Trophoblast cell (in vitro differentiated cells and primary cell): ENCODE measurements around the gene PCDHB8.
"Not testable (repeated sequence)": the region's sequence is repeated elsewhere in the genome, so short reads cannot be mapped to it uniquely, and the experiment has no call there.

Experiments
- DNase-seq, 2 donors: peaks; one replicate each; pipeline ENCODE4 v3.0.0-alpha.2; 2016
- H2AFZ ChIP-seq: 2 replicates; pipeline ENCODE4 v1.6.1; 2013; ENCODE audit warnings: low read length, moderate library complexity, mild to moderate bottlenecking; ENCODE audit not compliant: insufficient read depth, poor library complexity
- H2AK5ac ChIP-seq: 2 replicates; pipeline ENCODE4 v1.6.1; 2013; ENCODE audit warnings: mild to moderate bottlenecking, low read length
- H2BK120ac ChIP-seq: 2 replicates; pipeline ENCODE4 v1.6.1; 2013; ENCODE audit warnings: low read length, mild to moderate bottlenecking, moderate library complexity; ENCODE audit not compliant: insufficient read depth, poor library complexity
- H2BK12ac ChIP-seq: 2 replicates; pipeline ENCODE4 v1.6.1; 2013; ENCODE audit warnings: mild to moderate bottlenecking, low read length, moderate library complexity
- H2BK5ac ChIP-seq: 2 replicates; pipeline ENCODE4 v1.6.1; 2013; ENCODE audit warnings: low read length, low read depth, moderate library complexity, mild to moderate bottlenecking; ENCODE audit not compliant: poor library complexity
- H3K14ac ChIP-seq: 2 replicates; pipeline ENCODE4 v1.6.1; 2013; ENCODE audit warnings: mild to moderate bottlenecking, low read length
- H3K18ac ChIP-seq: 2 replicates; pipeline ENCODE4 v1.6.1; 2013; ENCODE audit warnings: mild to moderate bottlenecking, low read length
- H3K23ac ChIP-seq: 2 replicates; pipeline ENCODE4 v1.6.1; 2013; ENCODE audit warnings: low read length
- H3K27ac ChIP-seq: 2 replicates; pipeline ENCODE4 v1.5.1; 2013; ENCODE audit warnings: low read depth, mild to moderate bottlenecking, inconsistent platforms, low read length, moderate library complexity
- H3K27me3 ChIP-seq: 2 replicates; pipeline ENCODE4 v1.6.1; 2013; ENCODE audit warnings: inconsistent platforms, mild to moderate bottlenecking, low read length, moderate library complexity; ENCODE audit not compliant: insufficient read depth
- H3K36me3 ChIP-seq, 2 experiments: 1 replicate in 1 of 2; 2 replicates in 1 of 2; pipeline ENCODE4 v1.6.1; 2013; ENCODE audit warnings: low read length in 2 of 2, mild to moderate bottlenecking in 2 of 2, moderate library complexity in 1 of 2; ENCODE audit not compliant: insufficient read depth in 2 of 2, control insufficient read depth in 1 of 2
- H3K4ac ChIP-seq: 2 replicates; pipeline ENCODE4 v1.6.1; 2013; ENCODE audit warnings: low read depth, mild to moderate bottlenecking, low read length, moderate library complexity
- H3K4me1 ChIP-seq, 2 experiments: 1 replicate in 1 of 2; 2 replicates in 1 of 2; pipeline ENCODE4 v1.6.1; 2013; ENCODE audit warnings: low read length in 2 of 2, mild to moderate bottlenecking in 2 of 2, moderate library complexity in 1 of 2; ENCODE audit not compliant: insufficient read depth in 2 of 2, control insufficient read depth in 1 of 2
- H3K4me2 ChIP-seq: 2 replicates; pipeline ENCODE4 v1.6.1; 2013; ENCODE audit warnings: inconsistent platforms, mild to moderate bottlenecking, low read length, moderate library complexity
- H3K4me3 ChIP-seq: 2 replicates; pipeline ENCODE4 v1.5.1; 2013; ENCODE audit warnings: mild to moderate bottlenecking, low read depth, low read length, inconsistent platforms
- H3K79me1 ChIP-seq: one replicate; pipeline ENCODE4 v1.6.1; 2013; ENCODE audit warnings: low read length
- H3K79me2 ChIP-seq: 2 replicates; pipeline ENCODE4 v1.6.1; 2013; ENCODE audit warnings: low read length, mild to moderate bottlenecking; ENCODE audit not compliant: control insufficient read depth, insufficient read depth, poor library complexity
- H3K9ac ChIP-seq: 2 replicates; pipeline ENCODE4 v1.6.1; 2013; ENCODE audit warnings: mild to moderate bottlenecking, low read length
- H3K9me3 ChIP-seq: 2 replicates; pipeline ENCODE4 v1.6.1; 2013; ENCODE audit warnings: low read depth, mild to moderate bottlenecking, control low read depth, inconsistent platforms, low read length; ENCODE audit not compliant: insufficient read depth
- H4K12ac ChIP-seq: 2 replicates; pipeline ENCODE4 v1.6.1; 2013; ENCODE audit warnings: low read depth, mild to moderate bottlenecking, low read length, moderate library complexity
- H4K8ac ChIP-seq: 2 replicates; pipeline ENCODE4 v1.6.1; 2013; ENCODE audit warnings: low read depth, mild to moderate bottlenecking, low read length, moderate library complexity
- H4K91ac ChIP-seq: one replicate; pipeline ENCODE4 v1.6.1; 2013; ENCODE audit warnings: low read depth, mild to moderate bottlenecking, low read length, moderate library complexity
- WGBS: extraction: QIAGEN DNeasy Blood & Tissue Kit; methylation state at CpG from one replicate; pipeline ENCODE4 v1.1.7; 2013; ENCODE audit warnings: missing lambda C conversion rate; ENCODE audit not compliant: insufficient read length, insufficient coverage; ENCODE audit errors: extremely low coverage; 5-methylcytosine and 5-hydroxymethylcytosine counted together

PCDHB8 gene

GRCh38 chr5:141179876-141180275, 2.3 kb downstream of the PCDHB8 start:
- not testable (repeated sequence) for H3K23ac ChIP-seq, H4K12ac ChIP-seq, H2BK12ac ChIP-seq, H3K14ac ChIP-seq, H3K4ac ChIP-seq, H3K4me3 ChIP-seq, H3K27ac ChIP-seq, H4K8ac ChIP-seq, H3K4me2 ChIP-seq, H2BK120ac ChIP-seq, DNase-seq, H3K36me3 ChIP-seq, H3K18ac ChIP-seq, H2BK5ac ChIP-seq, H3K4me1 ChIP-seq, H3K9me3 ChIP-seq, H2AFZ ChIP-seq, H3K79me2 ChIP-seq, H2AK5ac ChIP-seq, H4K91ac ChIP-seq, H3K27me3 ChIP-seq, H3K9ac ChIP-seq, H3K79me1 ChIP-seq
- no CpG with 5 or more reads among the region's 32 CpGs for WGBS

DNA sequence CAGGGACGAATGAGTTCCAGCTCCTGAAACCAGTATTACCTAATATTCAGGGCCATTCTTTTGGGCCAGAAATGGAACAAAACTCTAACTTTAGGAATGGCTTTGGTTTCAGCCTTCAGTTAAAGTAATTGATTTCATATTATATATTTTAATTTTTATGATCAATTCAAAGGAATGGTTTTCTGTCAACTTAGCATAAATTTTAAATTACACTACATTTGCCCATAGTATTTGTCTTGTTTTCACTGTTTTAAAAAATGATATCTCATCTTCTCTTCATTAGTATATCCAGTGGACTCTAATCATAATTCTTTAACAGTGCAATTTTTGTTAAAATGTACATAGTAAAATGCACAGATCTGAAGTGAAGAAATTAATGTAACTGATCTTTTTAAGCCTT, 2.7 kb downstream of the PCDHB8 start:
- Histone ChIP-seq H3K23ac (no peak overlapping the region), H4K12ac (no peak overlapping the region), H3K4ac (no peak overlapping the region), H3K4me1 (no peaks in the 10 kb centered on the region), H3K4me2 (no peak overlapping the region), H2AFZ (no peak overlapping the region), H3K36me3 (no peaks in the 10 kb centered on the region), H3K27ac (no peak overlapping the region), H3K4me3 (no peak overlapping the region), H3K9me3 (peaks cover 2% of the 10 kb centered on the region), H2AK5ac (no peak overlapping the region), H4K8ac (no peak overlapping the region), H3K27me3 (no peaks in the 10 kb centered on the region), H3K14ac (no peak overlapping the region), H3K79me1 (no peaks in the 10 kb centered on the region), H2BK12ac (no peak overlapping the region), H2BK5ac (no peak overlapping the region), H3K18ac (no peak overlapping the region), H4K91ac (no peak overlapping the region), H3K9ac (no peak overlapping the region), H2BK120ac (no peak overlapping the region), H3K79me2 (no peaks in the 10 kb centered on the region)
- WGBS, result no CpG with 5 or more reads among the region's 1 CpG
- DNase-seq, result no peak

DNA sequence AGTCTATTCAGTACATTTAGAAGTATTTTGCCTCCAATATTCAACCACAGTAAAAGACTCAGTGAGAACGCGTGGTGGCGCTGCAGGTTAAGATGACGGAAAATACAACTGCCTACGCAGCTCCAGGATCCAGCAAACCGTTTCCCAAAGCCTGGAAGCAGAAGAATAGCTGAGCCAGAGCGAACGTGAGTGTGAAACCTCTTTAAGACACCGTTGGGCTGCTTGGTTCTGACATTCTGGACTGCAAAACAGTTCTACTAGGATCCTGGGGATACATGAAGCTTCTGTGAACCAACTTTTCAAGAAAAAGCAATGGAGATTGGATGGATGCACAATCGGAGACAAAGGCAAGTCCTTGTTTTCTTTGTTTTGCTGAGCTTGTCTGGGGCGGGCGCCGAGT, 4.7 kb downstream of the PCDHB8 start, which contains the start of gene PCDHB16:
Gene PCDHB16 (plus strand): TSS at position 140 of the 400 bp plus-strand sequence. CDS start 173 bp downstream, at position 313.
- no peaks in the 10 kb centered on the region for H3K36me3 ChIP-seq
- H4K12ac ChIP-seq, result peak within 1 kb of the TSS; percentile 44
- H3K18ac ChIP-seq, result no peak within 1 kb of the TSS
- peak within 1 kb of the TSS; percentile 14 for H4K8ac ChIP-seq
- H3K79me1 ChIP-seq, result no peaks in the 10 kb centered on the region
- peak within 1 kb of the TSS; percentile 54 for H3K9ac ChIP-seq
- H3K14ac ChIP-seq, result no peak within 1 kb of the TSS
- H2AK5ac ChIP-seq, result no peak within 1 kb of the TSS
- no peaks in the 10 kb centered on the region for H3K79me2 ChIP-seq
- no peak within 1 kb of the TSS for H3K23ac ChIP-seq
- H3K27ac ChIP-seq, result no peak within 1 kb of the TSS
- DNase-seq, result no peak
- peak within 1 kb of the TSS; percentile 1 for H2AFZ ChIP-seq
- no peak within 1 kb of the TSS for H2BK12ac ChIP-seq
- peak within 1 kb of the TSS; percentile 61 for H3K4me2 ChIP-seq
- H3K9me3 ChIP-seq, result peaks cover 2% of the 10 kb centered on the region
- no peak within 1 kb of the TSS for H3K4ac ChIP-seq
- no peak within 1 kb of the TSS for H4K91ac ChIP-seq
- no peaks in the 10 kb centered on the region for H3K4me1 ChIP-seq
- no peak within 1 kb of the TSS for H2BK5ac ChIP-seq
- H3K4me3 ChIP-seq, result peak within 1 kb of the TSS; percentile 60
- no peaks in the 10 kb centered on the region for H3K27me3 ChIP-seq
- H2BK120ac ChIP-seq, result no peak within 1 kb of the TSS
- WGBS, result no CpG with 5 or more reads among the region's 13 CpGs

GRCh38 chr5:141184117-141184855, 6.7 kb downstream of the PCDHB8 start:
- not testable (repeated sequence) for H3K36me3 ChIP-seq, H2AFZ ChIP-seq, H4K8ac ChIP-seq, H3K4ac ChIP-seq, H3K27ac ChIP-seq, H4K12ac ChIP-seq, H3K79me2 ChIP-seq, DNase-seq, H3K4me2 ChIP-seq, H3K79me1 ChIP-seq, H3K9me3 ChIP-seq, H2AK5ac ChIP-seq, H3K4me1 ChIP-seq, H3K18ac ChIP-seq, H3K9ac ChIP-seq, H2BK5ac ChIP-seq, H3K4me3 ChIP-seq, H2BK12ac ChIP-seq, H3K27me3 ChIP-seq, H2BK120ac ChIP-seq, H3K23ac ChIP-seq, H3K14ac ChIP-seq, H4K91ac ChIP-seq
- no CpG with 5 or more reads among the region's 69 CpGs for WGBS
